ENCODE results near the gene PHETA2.

Gene PHETA2, protein sequence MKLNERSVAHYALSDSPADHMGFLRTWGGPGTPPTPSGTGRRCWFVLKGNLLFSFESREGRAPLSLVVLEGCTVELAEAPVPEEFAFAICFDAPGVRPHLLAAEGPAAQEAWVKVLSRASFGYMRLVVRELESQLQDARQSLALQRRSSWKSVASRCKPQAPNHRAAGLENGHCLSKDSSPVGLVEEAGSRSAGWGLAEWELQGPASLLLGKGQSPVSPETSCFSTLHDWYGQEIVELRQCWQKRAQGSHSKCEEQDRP

DNA sequence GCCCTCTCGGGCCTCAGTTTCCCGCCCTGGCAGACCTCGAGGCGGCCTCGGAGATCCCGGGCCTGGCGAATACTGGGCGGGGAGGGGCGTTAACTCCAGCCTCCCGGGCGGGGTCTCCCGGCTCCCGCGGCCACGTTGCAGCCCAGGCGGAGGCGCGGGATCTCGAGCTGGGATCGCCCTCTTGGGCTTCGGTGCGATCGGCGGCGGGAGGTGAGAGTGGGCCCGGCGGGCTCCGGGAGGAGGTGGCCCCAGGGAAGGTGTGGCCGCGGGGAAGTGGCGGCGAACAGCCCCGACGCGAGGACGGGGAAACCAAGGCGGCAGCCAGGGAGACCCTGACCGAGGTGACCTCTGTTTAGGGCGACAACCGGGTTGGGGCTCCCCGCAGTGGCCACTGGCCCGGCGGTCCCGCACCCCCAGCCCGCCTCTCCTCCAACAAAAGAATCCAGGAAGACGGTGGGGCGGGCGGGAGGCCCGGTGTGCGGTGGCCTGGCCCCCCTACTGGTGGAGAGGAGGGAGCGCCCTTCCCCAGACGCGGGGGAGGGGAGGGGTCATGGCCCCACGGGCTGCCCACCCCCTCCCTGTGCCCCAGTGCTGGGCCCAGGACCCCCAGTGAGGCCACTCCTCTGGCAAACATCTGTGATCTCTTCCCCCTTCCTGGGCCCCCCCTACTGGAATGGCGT lies at the start of gene PHETA2:
Gene PHETA2 (plus strand): TSS at position 117 of the 680 bp plus-strand sequence. CDS start 3,046 bp downstream, outside the sequence.
- Histone ChIP-seq H3K4me3 (peak within 1 kb of the TSS; percentile 56 to 75 (median 64)), H3K27ac (peak within 1 kb of the TSS; percentile 86 to 95 (median 88))

DNA sequence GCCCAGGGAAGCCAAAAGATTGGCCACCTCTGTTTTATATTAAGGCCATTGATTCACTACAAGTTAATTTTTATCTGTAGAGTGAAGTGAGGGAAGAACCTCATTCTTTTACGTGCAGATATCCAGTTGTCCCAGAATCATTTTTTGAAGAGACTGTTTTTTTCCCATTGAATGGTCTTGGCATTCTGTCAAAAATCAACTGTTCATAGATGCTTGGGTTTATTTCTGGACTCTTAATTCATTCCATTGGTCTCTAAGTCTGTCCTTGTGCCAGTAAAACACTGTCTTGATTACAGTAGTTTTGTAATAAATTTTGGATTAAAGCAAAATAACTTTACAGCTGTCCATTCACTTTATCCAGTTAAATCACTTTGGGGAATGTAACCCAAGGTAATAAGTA lies 48.6 kb upstream of the PHETA2 start:
- H3K4me3 ChIP-seq: no peak overlapping the region
- peaks cover 0 to 24% (median 4%) of the 10 kb centered on the region in 10 experiments; a peak in 12 of 20 replicates for H3K4me1 ChIP-seq
- no peaks in the 10 kb centered on the region for H3K27me3 ChIP-seq
- no peak overlapping the region for H3K9ac ChIP-seq
- H3K4me2 ChIP-seq: no peak overlapping the region
- no peak overlapping the region for H3K27ac ChIP-seq
- H4K20me1 ChIP-seq: no peaks in the 10 kb centered on the region
- no peaks in the 10 kb centered on the region for H3K36me3 ChIP-seq
- no peak for TF ChIP-seq Cebpa-rat (IDR thresholded peaks at IDR 0.05)
- 0 out of 22 replicates have a peak, but pooled peaks cover 0 to 4% (median 0%) of the 10 kb centered on the region in 11 experiments for H3K9me3 ChIP-seq (replicated peaks in 1 of 11)

More for the DNA sequence above, at the start of gene PHETA2:
- H3K4me2 ChIP-seq: peak within 1 kb of the TSS; percentile 75 to 93 (median 86)
- no peak for TF ChIP-seq Cebpa-rat (IDR thresholded peaks at IDR 0.05)
- peak within 1 kb of the TSS; percentile 82 to 94 (median 90) for H3K9ac ChIP-seq
- H4K20me1 ChIP-seq: no peaks in the 10 kb centered on the region
- H3K9me3 ChIP-seq (replicated peaks in 1 of 11): peaks cover 0 to 11% (median 0%) of the 10 kb centered on the region in 11 experiments; a peak in 6 of 22 replicates
- H3K36me3 ChIP-seq: peaks cover 0 to 8% (median 0%) of the 10 kb centered on the region in 11 experiments; a peak in 2 of 22 replicates
- peaks cover 74 to 86% (median 80%) of the 10 kb centered on the region in 10 experiments for H3K4me1 ChIP-seq
- peaks cover 0 to 20% (median 11%) of the 10 kb centered on the region in 11 experiments; a peak in 10 of 22 replicates for H3K27me3 ChIP-seq

DNA sequence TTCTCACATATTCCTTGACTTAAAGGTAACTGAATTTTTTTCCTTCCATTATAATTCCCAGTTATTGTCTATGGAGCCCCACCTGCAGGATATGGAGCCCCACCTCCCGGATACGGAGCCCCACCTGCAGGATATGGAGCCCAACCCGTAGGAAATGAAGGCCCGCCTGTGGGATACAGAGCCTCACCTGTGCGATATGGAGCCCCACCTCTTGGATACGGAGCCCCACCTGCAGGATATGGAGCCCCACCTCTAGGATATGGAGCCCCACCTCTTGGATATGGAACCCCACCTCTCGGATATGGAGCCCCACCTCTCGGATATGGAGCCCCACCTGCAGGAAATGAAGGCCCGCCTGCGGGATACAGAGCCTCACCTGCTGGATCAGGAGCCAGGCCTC lies 47.3 kb upstream of the PHETA2 start:
- Histone ChIP-seq H3K27ac (no peak overlapping the region), H3K4me2 (no peak overlapping the region), H3K4me1 (peaks cover 0 to 36% (median 4%) of the 10 kb centered on the region in 10 experiments; a peak in 12 of 20 replicates), H3K36me3 (no peaks in the 10 kb centered on the region), H4K20me1 (no peaks in the 10 kb centered on the region), H3K27me3 (no peaks in the 10 kb centered on the region), H3K9ac (no peak overlapping the region), H3K9me3 (replicated peaks in 1 of 11) (0 out of 22 replicates have a peak, but pooled peaks cover 0 to 4% (median 0%) of the 10 kb centered on the region in 11 experiments), H3K4me3 (no peak overlapping the region)
- no peak for TF ChIP-seq Cebpa-rat (IDR thresholded peaks at IDR 0.05)

DNA sequence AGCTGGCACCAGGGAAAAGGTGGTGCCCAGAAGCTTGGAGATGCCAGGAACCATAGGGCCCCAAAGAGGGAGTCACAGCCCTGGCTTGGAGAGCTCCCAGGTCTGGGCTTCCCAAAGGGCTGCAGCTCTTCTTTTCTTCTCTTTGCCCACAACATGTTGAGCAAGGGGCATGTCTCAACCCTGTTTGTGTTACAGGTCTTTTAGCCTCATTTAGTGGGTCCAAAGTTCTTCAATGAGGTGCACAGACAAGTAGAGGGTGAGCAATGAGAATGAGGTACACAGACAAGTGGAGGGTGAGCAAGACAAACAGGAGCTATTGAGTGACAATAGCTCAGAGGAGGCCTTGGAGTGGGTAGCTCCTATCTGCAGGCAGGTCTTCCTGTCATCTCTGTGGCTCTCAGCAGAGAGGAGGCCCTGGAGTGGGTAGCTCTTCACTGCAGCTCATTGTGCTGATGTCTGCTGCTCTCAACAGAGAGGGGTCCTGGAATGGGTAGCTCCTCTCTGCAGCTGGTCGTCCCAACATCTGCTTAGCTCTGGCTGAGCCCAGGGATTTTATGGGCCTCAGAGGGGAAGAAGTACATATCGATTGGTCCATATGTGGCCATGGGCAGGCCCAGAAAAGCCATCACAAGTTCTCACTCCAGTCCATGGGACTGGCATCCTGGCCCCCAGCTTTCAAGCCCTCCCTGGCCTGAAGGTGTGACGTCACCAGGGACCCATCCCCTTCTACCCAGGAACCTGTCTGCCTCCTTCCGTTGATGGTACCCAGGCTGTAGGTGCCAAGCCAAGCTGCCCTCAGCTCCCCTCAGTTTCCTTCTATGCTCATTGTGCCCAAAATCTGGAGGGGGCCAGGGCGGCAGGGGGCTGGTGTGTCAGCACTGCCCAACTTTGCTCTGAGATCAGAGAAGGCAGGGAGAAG lies 40.5 kb upstream of the PHETA2 start:
- Histone ChIP-seq H3K36me3 (peaks cover 10 to 17% (median 13%) of the 10 kb centered on the region in 11 experiments; a peak in 13 of 22 replicates), H4K20me1 (no peaks in the 10 kb centered on the region), H3K4me2 (no peak overlapping the region), H3K9ac (no peak overlapping the region), H3K27me3 (no peaks in the 10 kb centered on the region), H3K4me1 (peaks cover 0 to 19% (median 0%) of the 10 kb centered on the region in 10 experiments; a peak in 4 of 20 replicates), H3K27ac (no peak overlapping the region), H3K4me3 (peak overlapping the region in 3 of 10 experiments; percentile 14 to 22 (median 21); a peak in 3 of 20 replicates), H3K9me3 (replicated peaks in 1 of 11) (peaks cover 31 to 45% (median 38%) of the 10 kb centered on the region in 11 experiments)
- TF ChIP-seq Cebpa-rat (IDR thresholded peaks at IDR 0.05): no peak

DNA sequence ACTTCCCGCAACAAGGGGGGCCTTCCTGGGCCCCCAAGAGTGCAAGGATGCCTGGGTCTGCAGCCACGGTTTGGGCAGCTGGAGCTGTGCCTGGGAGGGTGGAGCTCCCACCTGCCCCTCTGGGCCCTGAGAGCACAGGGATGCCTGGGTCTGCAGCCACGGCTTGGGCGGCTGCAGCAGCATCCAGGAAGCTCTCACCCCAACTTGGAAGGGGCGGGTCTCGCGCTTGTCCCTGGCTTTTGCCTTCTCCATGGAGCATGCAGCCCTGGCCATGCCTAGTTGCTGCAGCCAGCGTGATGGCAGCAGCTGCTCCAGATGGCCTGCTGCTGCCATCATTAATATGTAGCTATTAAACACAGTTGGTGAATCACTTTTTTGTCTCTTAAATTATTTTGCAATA lies 38.8 kb upstream of the PHETA2 start:
- no peak overlapping the region for H3K9ac ChIP-seq
- TF ChIP-seq Cebpa-rat (IDR thresholded peaks at IDR 0.05): no peak
- H3K36me3 ChIP-seq: peaks cover 10 to 17% (median 13%) of the 10 kb centered on the region in 11 experiments; a peak in 13 of 22 replicates
- H3K27ac ChIP-seq: no peak overlapping the region
- no peaks in the 10 kb centered on the region for H3K27me3 ChIP-seq
- no peaks in the 10 kb centered on the region for H4K20me1 ChIP-seq
- H3K4me3 ChIP-seq: no peak overlapping the region
- peaks cover 31 to 51% (median 38%) of the 10 kb centered on the region in 11 experiments for H3K9me3 ChIP-seq (replicated peaks in 1 of 11)
- H3K4me2 ChIP-seq: no peak overlapping the region
- H3K4me1 ChIP-seq: peaks cover 0 to 32% (median 0%) of the 10 kb centered on the region in 10 experiments; a peak in 5 of 20 replicates

DNA sequence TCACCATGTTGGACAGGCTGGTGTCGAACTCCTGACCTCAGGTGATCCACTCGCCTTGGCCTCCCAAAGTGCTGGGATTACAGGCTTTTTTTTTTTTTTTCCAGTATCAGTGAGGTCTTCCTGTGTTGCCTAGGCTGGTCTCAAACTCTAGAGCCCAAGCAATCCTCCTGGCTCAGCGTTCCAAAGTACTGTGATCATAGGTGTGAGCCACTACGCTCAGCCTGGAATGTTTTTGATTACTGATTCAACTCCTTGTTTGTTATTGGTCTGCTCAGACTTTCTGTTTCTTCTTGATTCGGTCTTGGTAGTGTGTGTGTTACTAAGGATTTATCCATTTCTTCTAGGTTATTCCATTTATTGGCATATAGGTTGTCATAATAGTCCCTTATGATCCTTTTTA lies 34.8 kb upstream of the PHETA2 start:
- H3K27ac ChIP-seq: no peak overlapping the region
- H3K4me2 ChIP-seq: peak overlapping the region in 1 of 11 experiments; percentile 47; a peak in 1 of 22 replicates
- peaks cover 0 to 28% (median 10%) of the 10 kb centered on the region in 11 experiments; a peak in 15 of 22 replicates for H3K36me3 ChIP-seq
- no peak overlapping the region for H3K4me3 ChIP-seq
- peaks cover 0 to 14% (median 0%) of the 10 kb centered on the region in 10 experiments; a peak in 5 of 20 replicates for H3K4me1 ChIP-seq
- no peak overlapping the region for H3K9ac ChIP-seq
- no peak for TF ChIP-seq Cebpa-rat (IDR thresholded peaks at IDR 0.05)
- peaks cover 43 to 65% (median 50%) of the 10 kb centered on the region in 11 experiments for H3K9me3 ChIP-seq (replicated peaks in 1 of 11)
- H4K20me1 ChIP-seq: no peaks in the 10 kb centered on the region
- H3K27me3 ChIP-seq: no peaks in the 10 kb centered on the region

DNA sequence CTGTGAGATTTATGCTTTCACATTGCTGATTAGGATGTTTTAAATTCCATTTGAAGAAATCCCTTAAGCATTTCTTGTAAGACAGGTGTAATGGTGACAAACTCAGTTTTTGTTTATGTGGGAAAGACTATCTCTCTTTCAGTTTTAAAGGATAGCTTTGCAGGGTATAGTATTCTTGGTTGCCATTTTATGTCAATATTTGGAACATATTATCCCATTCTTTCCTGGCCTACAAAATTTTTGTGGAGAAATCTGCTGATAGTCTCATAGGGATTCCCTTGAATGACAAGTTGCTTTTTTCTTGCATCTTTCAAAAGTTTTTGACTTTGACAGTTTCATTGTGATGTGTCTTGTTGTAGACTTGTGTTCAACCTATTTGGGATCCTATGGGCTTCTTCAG lies 32.3 kb upstream of the PHETA2 start:
- H3K36me3 ChIP-seq: peaks cover 0 to 32% (median 10%) of the 10 kb centered on the region in 11 experiments; a peak in 15 of 22 replicates

DNA sequence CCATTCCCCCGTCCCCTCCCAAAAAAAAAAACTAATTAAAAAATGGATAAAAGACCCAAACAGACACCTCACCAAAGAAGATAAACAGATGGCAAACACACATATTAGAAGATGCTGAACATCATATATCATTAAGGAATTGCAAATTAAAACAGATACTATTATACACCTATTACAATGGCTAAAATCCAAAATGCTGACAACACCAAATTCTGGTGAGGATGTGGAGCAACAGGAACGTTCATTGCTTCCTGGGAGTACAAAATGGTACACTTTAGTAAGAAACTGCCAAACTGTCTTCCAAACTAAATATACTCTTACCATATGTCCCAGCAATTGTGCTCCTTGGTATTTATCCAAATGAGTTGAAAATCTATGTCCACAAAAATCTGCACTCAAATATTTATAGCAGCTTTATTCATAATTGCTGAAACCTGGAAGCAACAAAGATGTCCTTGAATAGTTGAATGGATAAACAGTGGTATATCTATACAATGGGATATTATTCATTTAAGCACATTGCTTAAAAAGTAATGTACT lies 23.3 kb upstream of the PHETA2 start:
- peaks cover 0 to 27% (median 0%) of the 10 kb centered on the region in 10 experiments; a peak in 7 of 20 replicates for H3K4me1 ChIP-seq
- TF ChIP-seq Cebpa-rat (IDR thresholded peaks at IDR 0.05): no peak
- no peaks in the 10 kb centered on the region for H4K20me1 ChIP-seq
- no peak overlapping the region for H3K4me3 ChIP-seq
- no peaks in the 10 kb centered on the region for H3K27me3 ChIP-seq
- no peaks in the 10 kb centered on the region; a peak in 1 of 22 replicates for H3K36me3 ChIP-seq
- H3K9ac ChIP-seq: no peak overlapping the region
- H3K4me2 ChIP-seq: no peak overlapping the region
- H3K9me3 ChIP-seq (replicated peaks in 1 of 11): no peaks in the 10 kb centered on the region
- H3K27ac ChIP-seq: no peak overlapping the region

More for the DNA sequence above, 32.3 kb upstream of the PHETA2 start:
- Histone ChIP-seq H3K9me3 (replicated peaks in 1 of 11) (peaks cover 30 to 48% (median 38%) of the 10 kb centered on the region in 11 experiments), H4K20me1 (no peaks in the 10 kb centered on the region), H3K9ac (no peak overlapping the region), H3K27me3 (no peaks in the 10 kb centered on the region), H3K27ac (no peak overlapping the region), H3K4me3 (no peak overlapping the region), H3K4me2 (no peak overlapping the region), H3K4me1 (peaks cover 0 to 14% (median 0%) of the 10 kb centered on the region in 10 experiments; a peak in 5 of 20 replicates)
- TF ChIP-seq Cebpa-rat (IDR thresholded peaks at IDR 0.05): no peak
